H1 (cell line): ENCODE data around the gene CDX2. TPM values are rescaled to one million over a fixed set of nuclear protein-coding genes. Genes with fewer than 3 reads are reported as not detected.

ENCODE experiments used
- CTCF ChIA-PET: fragments of 300-600 bp; sonication (Branson Sonifier 250); formaldehyde crosslinking; loops from one replicate; lab custom pipeline; 2021; ENCODE audit not compliant: partially characterized antibody; lab: Charles Lee
- POLR2A ChIA-PET: fragments of 300-600 bp; sonication (Branson Sonifier 250); formaldehyde crosslinking; loops from one replicate; lab custom pipeline; 2021; ENCODE audit warnings: inconsistent platforms; ENCODE audit not compliant: partially characterized antibody; lab: Charles Lee
- DNase-seq, 2 experiments: peaks; one replicate each; pipeline versions ENCODE4 v3.0.0 to v3.0.0-alpha.2; 2010 to 2022; ENCODE audit warnings: low spot score in 2 of 2, low read depth in 1 of 2, mixed read lengths in 1 of 2
- FAIRE-seq: peaks from 2 replicates; lab custom pipeline; 2011; peaks lifted over from hg19 to GRCh38; lab: Jason Lieb, UNC
- H2AFZ ChIP-seq: 2 replicates; pipeline ENCODE4 v1.8.1; 2012; ENCODE audit warnings: low read length, inconsistent platforms
- H2AK5ac ChIP-seq: 2 replicates; pipeline ENCODE4 v1.6.1; 2013; ENCODE audit warnings: low read depth, low read length
- H2BK120ac ChIP-seq: replicated peaks from 2 replicates; pipeline ENCODE3; 2013; ENCODE audit warnings: low read depth, low read length, inconsistent platforms
- H2BK12ac ChIP-seq: 2 replicates; pipeline ENCODE4 v1.6.1; 2013; ENCODE audit warnings: low read depth, low read length
- H2BK15ac ChIP-seq: 2 replicates; pipeline ENCODE4 v1.6.1; 2013; ENCODE audit warnings: low read length
- H2BK20ac ChIP-seq: 2 replicates; pipeline ENCODE4 v1.6.1; 2013; ENCODE audit warnings: low read length
- H2BK5ac ChIP-seq: 2 replicates; pipeline ENCODE4 v1.6.1; 2013; ENCODE audit warnings: low read depth, low read length
- H3K14ac ChIP-seq: 2 replicates; pipeline ENCODE4 v1.6.1; 2013; ENCODE audit warnings: inconsistent platforms; ENCODE audit not compliant: insufficient read length
- H3K18ac ChIP-seq: 2 replicates; pipeline ENCODE4 v1.6.1; 2013; ENCODE audit warnings: low read length; ENCODE audit errors: extremely low read depth
- H3K23ac ChIP-seq: 2 replicates; pipeline ENCODE4 v1.6.1; 2013; ENCODE audit warnings: inconsistent platforms; ENCODE audit not compliant: insufficient read length
- H3K23me2 ChIP-seq: 2 replicates; pipeline ENCODE4 v1.6.1; 2013; ENCODE audit warnings: low read depth, low read length
- H3K27ac ChIP-seq: 2 replicates; pipeline ENCODE4 v1.6.1; 2011; ENCODE audit warnings: low read depth, low read length, inconsistent platforms
- H3K27me3 ChIP-seq, 4 experiments: replicated peaks in 1 of 4; 1 replicate in 1 of 4; 2 replicates in 3 of 4; pipeline versions ENCODE4 v1.6.1 to v1.8.1; 2011 to 2013; ENCODE audit warnings: low read length in 3 of 4, mild to moderate bottlenecking in 3 of 4, inconsistent platforms in 2 of 4, mixed read lengths in 2 of 4, moderate library complexity in 1 of 4; ENCODE audit not compliant: control insufficient read depth in 3 of 4, insufficient read depth in 3 of 4; ENCODE audit errors: extremely low read depth in 1 of 4
- H3K36me3 ChIP-seq, 4 experiments: 2 replicates each; pipeline versions ENCODE4 v1.6.1 to v1.8.1; 2011 to 2013; ENCODE audit warnings: mild to moderate bottlenecking in 4 of 4, low read length in 3 of 4, moderate library complexity in 2 of 4, control low read depth in 1 of 4, inconsistent platforms in 1 of 4; ENCODE audit not compliant: insufficient read depth in 4 of 4, control insufficient read depth in 2 of 4
- H3K4ac ChIP-seq: replicated peaks from 2 replicates; pipeline ENCODE3; 2013; ENCODE audit warnings: low read length, low read depth, mixed read lengths, inconsistent platforms; ENCODE audit not compliant: insufficient read length
- H3K4me1 ChIP-seq, 4 experiments: replicated peaks in 1 of 4; 1 replicate in 1 of 4; 2 replicates in 3 of 4; pipeline versions ENCODE4 v1.6.1 to v1.8.1; 2011 to 2013; ENCODE audit warnings: low read length in 3 of 4, inconsistent platforms in 2 of 4, mixed read lengths in 1 of 4; ENCODE audit not compliant: insufficient read depth in 4 of 4, control insufficient read depth in 3 of 4
- H3K4me2 ChIP-seq, 2 experiments: 2 replicates each; pipeline versions ENCODE4 v1.6.1 to v1.8.1; 2011 to 2013; ENCODE audit warnings: low read depth in 2 of 2, low read length in 2 of 2, control low read depth in 1 of 2, inconsistent platforms in 1 of 2, mild to moderate bottlenecking in 1 of 2; ENCODE audit not compliant: insufficient read depth in 1 of 2
- H3K4me3 ChIP-seq, 4 experiments: fragments of 200-600, 300-600 bp in 1 of 4; sonication (generic), shearing (Covaris generic), sonication (Bioruptor Twin) in 1 of 4; 2 replicates each; pipeline versions ENCODE4 v1.5.1 to v1.8.1; 2011 to 2016; ENCODE audit warnings: low read length in 4 of 4, low read depth in 3 of 4, control low read depth in 2 of 4, inconsistent platforms in 2 of 4, mild to moderate bottlenecking in 2 of 4, mixed read lengths in 1 of 4, moderate library complexity in 1 of 4; ENCODE audit not compliant: insufficient read depth in 2 of 4; ENCODE audit errors: extremely low read depth in 1 of 4
- H3K56ac ChIP-seq: replicated peaks from 2 replicates; pipeline ENCODE3; 2013; ENCODE audit warnings: low read depth, mild to moderate bottlenecking, mixed read lengths, low read length, inconsistent platforms; ENCODE audit not compliant: insufficient read length
- H3K79me1 ChIP-seq: 2 replicates; pipeline ENCODE4 v1.6.1; 2013; ENCODE audit warnings: low read depth, low read length, control low read depth
- H3K79me2 ChIP-seq, 2 experiments: 2 replicates each; pipeline versions ENCODE4 v1.6.1 to v1.8.1; 2012 to 2013; ENCODE audit warnings: low read length in 2 of 2, mild to moderate bottlenecking in 2 of 2, inconsistent platforms in 1 of 2; ENCODE audit not compliant: insufficient read depth in 2 of 2, control insufficient read depth in 1 of 2
- H3K9ac ChIP-seq, 4 experiments: replicated peaks in 1 of 4; 1 replicate in 1 of 4; 2 replicates in 3 of 4; pipeline versions ENCODE4 v1.6.1 to v1.8.1; 2011 to 2013; ENCODE audit warnings: low read depth in 3 of 4, low read length in 3 of 4, control low read depth in 2 of 4, mild to moderate bottlenecking in 2 of 4, moderate library complexity in 2 of 4, inconsistent platforms in 1 of 4; ENCODE audit errors: extremely low read depth in 1 of 4
- H3K9me3 ChIP-seq, 2 experiments: 2 replicates each; pipeline versions ENCODE4 v1.6.1 to v1.8.1; 2012 to 2013; ENCODE audit warnings: mild to moderate bottlenecking in 2 of 2, moderate library complexity in 2 of 2, control low read depth in 1 of 2, inconsistent platforms in 1 of 2, low read depth in 1 of 2, low read length in 1 of 2, mixed read lengths in 1 of 2; ENCODE audit not compliant: insufficient read depth in 2 of 2
- H4K20me1 ChIP-seq, 2 experiments: replicated peaks in 1 of 2; 2 replicates each; pipeline versions ENCODE3 to v1.8.1; 2011 to 2013; ENCODE audit warnings: inconsistent platforms in 2 of 2, low read length in 2 of 2, mild to moderate bottlenecking in 1 of 2; ENCODE audit not compliant: insufficient read depth in 2 of 2, control insufficient read depth in 1 of 2
- H4K5ac ChIP-seq: 2 replicates; pipeline ENCODE4 v1.6.1; 2013; ENCODE audit warnings: low read length, low read depth, mixed read lengths, inconsistent platforms; ENCODE audit not compliant: insufficient read length
- H4K8ac ChIP-seq: 2 replicates; pipeline ENCODE4 v1.8.0; 2013; ENCODE audit warnings: mild to moderate bottlenecking, moderate library complexity, low read length, inconsistent platforms; ENCODE audit not compliant: insufficient read depth; ENCODE audit errors: extremely low read depth
- H4K91ac ChIP-seq: replicated peaks from 2 replicates; pipeline ENCODE3; 2013; ENCODE audit warnings: low read length, mixed read lengths, inconsistent platforms; ENCODE audit not compliant: insufficient read length
- ASH2L ChIP-seq: fragments of 200-600, 300-600 bp; sonication (generic); IDR thresholded peaks from one replicate; pipeline ENCODE4 v1.7.1; 2017; ENCODE audit warnings: low read length
- CHD2 ChIP-seq: IDR thresholded peaks from 2 replicates; pipeline ENCODE4 v1.6.1; 2012; ENCODE audit warnings: low read length, improper control_type of control experiment
- NANOG ChIP-seq: IDR thresholded peaks from 2 replicates; pipeline ENCODE4 v1.6.1; 2011; ENCODE audit warnings: low read length, low read depth, mild to moderate bottlenecking, inconsistent platforms; ENCODE audit not compliant: insufficient read depth, poor library complexity, severe bottlenecking
- RNF2 ChIP-seq: fragments of 200-900, 300-1000 bp; sonication (generic); IDR thresholded peaks from 2 replicates; pipeline ENCODE4 v1.7.1; 2016; ENCODE audit warnings: borderline replicate concordance, low read depth, mild to moderate bottlenecking, antibody characterized with exemption, low read length; ENCODE audit not compliant: poor library complexity, severe bottlenecking; ENCODE audit errors: missing control alignments
- WGBS, 2 experiments: shearing (Covaris generic) in 1 of 2; methylation state at CpG; one replicate each; pipeline versions ENCODE4 v1.1.6 to v1.1.7; 2013 to 2015; ENCODE audit warnings: low lambda C conversion rate in 2 of 2, mixed read lengths in 2 of 2, inconsistent platforms in 1 of 2, low coverage in 1 of 2, missing lambda C conversion rate in 1 of 2; ENCODE audit not compliant: insufficient replicate concordance in 2 of 2, insufficient coverage in 1 of 2, insufficient read length in 1 of 2; ENCODE audit errors: extremely low coverage in 1 of 2, missing lambda C conversion rate in 1 of 2; 5-methylcytosine and 5-hydroxymethylcytosine counted together
- polyA plus RNA-seq, 7 experiments: library from polyadenylated mRNA; depleted of rRNA in 3 of 7; stranded (reverse) in 5 of 7; unstranded in 2 of 7; fragments of >200 nt in 5 of 7; fragments of 200-250 nt in 2 of 7; gene quantifications; 1 replicate in 5 of 7; 2 replicates in 1 of 7; 4 replicates in 1 of 7; pipeline versions ENCODE4 v1.2.1 to v1.2.3, GENCODE V29; 2011 to 2013; ENCODE audit warnings: missing spikeins in 2 of 7, mixed read lengths in 2 of 7
- total RNA-seq: library from RNA; stranded (reverse); fragmentation: NEBNext Ultra II Directional; extraction: Animal tissue kit (Norgen Biotek cat#: 25700); gene quantifications from 2 replicates; pipeline ENCODE4 v1.2.1, GENCODE V29; 2021

CDX2 gene
- total and polyA plus RNA-seq, 2 of the 8 experiments (the other 6 are each of a cell fraction or from before 2014, with no cell fraction given), result 0.09 TPM; not detected in 1

GRCh38 chr13:28012383-28012782 is 43.3 kb upstream of the CDX2 start:
- no peaks in the 10 kb centered on the region for H3K9me3 ChIP-seq
- H2BK15ac ChIP-seq, result no peak overlapping the region
- H2AFZ ChIP-seq, result no peak overlapping the region
- no peaks in the 10 kb centered on the region for H3K27me3 ChIP-seq
- H3K4ac ChIP-seq, result peak overlapping the region; percentile 32
- ChIA-PET CTCF (interaction anchor here (0.6 to 1.1 kb wide), 2 partner anchors 11 to 18 kb away, joined by 3 to 4 read pairs; no protein-coding TSS in a partner anchor), POLR2A (interaction anchor here (1.0 kb wide), 1 partner anchor 12 kb away, joined by 3 read pairs; no protein-coding TSS in a partner anchor)
- H3K9ac ChIP-seq, result no peak overlapping the region
- no peaks in the 10 kb centered on the region for H3K23me2 ChIP-seq
- H2AK5ac ChIP-seq, result no peak overlapping the region
- FAIRE-seq, result no peak
- H2BK20ac ChIP-seq, result no peak overlapping the region
- no peak overlapping the region for H3K27ac ChIP-seq
- no peaks in the 10 kb centered on the region for H3K36me3 ChIP-seq
- H3K79me1 ChIP-seq, result no peaks in the 10 kb centered on the region
- H3K4me3 ChIP-seq, result no peak overlapping the region
- H2BK120ac ChIP-seq, result no peak overlapping the region
- H2BK12ac ChIP-seq, result no peak overlapping the region
- WGBS, 2 experiments, result 96% methylated on average over 4 of the region's 4 CpGs; no CpG with 5 or more reads in 1 of the 2 experiments
- H3K79me2 ChIP-seq, result no peaks in the 10 kb centered on the region
- no peak overlapping the region for H4K91ac ChIP-seq
- no peaks in the 10 kb centered on the region; a peak in 1 of 7 replicates for H3K4me1 ChIP-seq
- H2BK5ac ChIP-seq, result no peak overlapping the region
- TF ChIP-seq ASH2L (no peak), CHD2 (no peak), NANOG (no peak), RNF2 (no peak)
- no peak overlapping the region for H3K4me2 ChIP-seq
- no peak overlapping the region for H4K8ac ChIP-seq
- no peak overlapping the region for H3K18ac ChIP-seq
- DNase-seq, result no peak
- H3K14ac ChIP-seq, result no peak overlapping the region
- no peak overlapping the region for H3K23ac ChIP-seq
- H4K20me1 ChIP-seq, result no peaks in the 10 kb centered on the region
- no peak overlapping the region for H4K5ac ChIP-seq
- no peak overlapping the region for H3K56ac ChIP-seq
